ENCODE results near the gene UBL4B. TPM values are rescaled to one million over a fixed set of nuclear protein-coding genes. Genes with fewer than 3 reads are reported as not detected.

UBL4B gene
- total and polyA plus RNA-seq, 3 donors from 2014 or later, result 34.1 to 105 (median 95.5) TPM

DNA sequence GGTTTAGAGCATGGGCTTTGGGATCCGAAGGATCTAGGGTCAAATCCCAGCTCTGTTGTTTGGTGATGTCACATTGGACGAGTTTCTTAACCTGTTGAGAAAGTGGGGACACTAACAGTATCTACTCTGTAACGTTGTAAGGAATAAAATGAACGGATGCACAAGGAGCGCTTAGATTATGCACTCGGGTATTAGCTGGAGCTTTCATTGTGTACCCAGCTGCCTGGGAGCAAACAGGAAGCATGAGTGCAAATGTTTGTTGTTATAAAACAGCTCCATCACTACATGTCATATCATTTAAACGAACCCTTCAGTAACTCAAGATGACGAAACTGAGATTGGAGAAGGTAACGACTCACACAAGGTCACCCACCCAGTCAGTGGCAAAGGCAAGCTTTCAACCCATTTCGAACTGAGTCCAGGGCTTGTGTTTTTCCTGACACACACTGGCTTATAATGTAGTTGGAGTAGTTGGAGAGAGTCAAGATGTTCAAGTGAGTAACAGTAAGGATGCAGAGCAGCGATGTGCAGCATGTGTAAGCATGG lies 21.9 kb downstream of the UBL4B start:
- no peak for TF ChIP-seq POLR2A (IDR thresholded peaks at IDR 0.05)
- TF ChIP-seq, protein P1, sequence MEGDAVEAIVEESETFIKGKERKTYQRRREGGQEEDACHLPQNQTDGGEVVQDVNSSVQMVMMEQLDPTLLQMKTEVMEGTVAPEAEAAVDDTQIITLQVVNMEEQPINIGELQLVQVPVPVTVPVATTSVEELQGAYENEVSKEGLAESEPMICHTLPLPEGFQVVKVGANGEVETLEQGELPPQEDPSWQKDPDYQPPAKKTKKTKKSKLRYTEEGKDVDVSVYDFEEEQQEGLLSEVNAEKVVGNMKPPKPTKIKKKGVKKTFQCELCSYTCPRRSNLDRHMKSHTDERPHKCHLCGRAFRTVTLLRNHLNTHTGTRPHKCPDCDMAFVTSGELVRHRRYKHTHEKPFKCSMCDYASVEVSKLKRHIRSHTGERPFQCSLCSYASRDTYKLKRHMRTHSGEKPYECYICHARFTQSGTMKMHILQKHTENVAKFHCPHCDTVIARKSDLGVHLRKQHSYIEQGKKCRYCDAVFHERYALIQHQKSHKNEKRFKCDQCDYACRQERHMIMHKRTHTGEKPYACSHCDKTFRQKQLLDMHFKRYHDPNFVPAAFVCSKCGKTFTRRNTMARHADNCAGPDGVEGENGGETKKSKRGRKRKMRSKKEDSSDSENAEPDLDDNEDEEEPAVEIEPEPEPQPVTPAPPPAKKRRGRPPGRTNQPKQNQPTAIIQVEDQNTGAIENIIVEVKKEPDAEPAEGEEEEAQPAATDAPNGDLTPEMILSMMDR (IDR thresholded peaks at IDR 0.05), result no peak
- H3K4me1 ChIP-seq, result peaks cover 10% of the 10 kb centered on the region
- H3K27me3 ChIP-seq, result no peaks in the 10 kb centered on the region
- no peak for DNase-seq
- no peak overlapping the region for H3K27ac ChIP-seq
- H3K9me3 ChIP-seq, result no peaks in the 10 kb centered on the region
- 78 to 85% methylated on average over 11 of the region's 11 CpGs for WGBS, 2 donors
- no peaks in the 10 kb centered on the region for H3K36me3 ChIP-seq (ENCODE audit: low read depth, missing control alignments)
- H3K4me3 ChIP-seq, result no peak overlapping the region
- intact Hi-C loops (cut with DNase I; ENCODE audit: low total_unique reads), result no loop called here

DNA sequence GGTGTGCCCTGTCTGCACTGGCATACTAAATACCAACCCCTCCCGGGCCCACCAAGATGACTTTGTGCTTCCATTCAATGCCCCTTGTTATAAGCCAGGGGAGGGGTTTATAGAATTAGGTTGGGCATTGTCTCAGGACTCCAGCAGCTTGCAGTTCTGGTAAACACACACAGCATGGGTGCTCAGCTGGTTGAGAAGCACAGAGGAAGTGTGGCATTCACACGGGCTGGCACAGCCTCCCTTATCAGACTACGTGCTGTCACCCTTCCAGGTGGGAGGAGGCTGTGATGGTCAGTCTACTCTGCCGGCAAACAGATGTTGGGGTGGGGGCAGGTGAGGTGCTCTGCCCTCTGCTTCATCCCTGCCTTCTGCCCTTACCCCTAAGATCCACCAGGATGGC lies 23.0 kb downstream of the UBL4B start:
- no peak for DNase-seq
- TF ChIP-seq POLR2A (IDR thresholded peaks at IDR 0.05), result no peak
- TF ChIP-seq, protein P1 (IDR thresholded peaks at IDR 0.05), result no peak
- Histone ChIP-seq H3K36me3 (ENCODE audit: low read depth, missing control alignments) (no peaks in the 10 kb centered on the region), H3K27me3 (no peaks in the 10 kb centered on the region), H3K27ac (no peak overlapping the region), H3K4me1 (peaks cover 3% of the 10 kb centered on the region), H3K4me3 (no peak overlapping the region), H3K9me3 (no peaks in the 10 kb centered on the region)
- WGBS, 2 donors, result 63 to 65% methylated on average over 3 to 4 of the region's 4 CpGs
- intact Hi-C loops (cut with DNase I; ENCODE audit: low total_unique reads), result no loop called here

DNA sequence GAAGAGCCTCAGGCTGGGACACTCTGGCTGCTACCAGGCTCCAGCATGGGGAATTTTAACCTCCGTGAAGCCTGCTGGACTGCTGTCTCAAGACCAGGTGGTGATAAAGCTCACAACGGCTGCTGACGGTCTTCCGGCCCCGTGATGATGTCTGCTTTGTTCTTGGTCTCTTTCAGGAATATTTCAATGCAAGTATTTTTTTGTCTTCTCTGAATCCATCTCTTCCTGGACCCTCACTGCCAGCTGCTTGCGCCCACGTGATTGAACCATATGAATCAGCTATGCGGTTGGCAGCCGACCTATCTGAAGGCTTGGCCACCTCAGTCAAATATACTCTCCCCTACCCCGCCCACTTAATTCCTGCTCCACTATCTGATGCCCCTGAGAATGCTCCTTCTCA lies 23.4 kb downstream of the UBL4B start:
- H3K36me3 ChIP-seq (ENCODE audit: low read depth, missing control alignments), result no peaks in the 10 kb centered on the region
- 71 to 77% methylated on average over 10 of the region's 10 CpGs for WGBS, 2 donors
- no peaks in the 10 kb centered on the region for H3K4me1 ChIP-seq
- intact Hi-C loops (cut with DNase I; ENCODE audit: low total_unique reads), result no loop called here
- no peaks in the 10 kb centered on the region for H3K27me3 ChIP-seq
- DNase-seq, result no peak
- H3K4me3 ChIP-seq, result no peak overlapping the region
- H3K9me3 ChIP-seq, result no peaks in the 10 kb centered on the region
- TF ChIP-seq, protein P1 (IDR thresholded peaks at IDR 0.05), result no peak
- H3K27ac ChIP-seq, result no peak overlapping the region

DNA sequence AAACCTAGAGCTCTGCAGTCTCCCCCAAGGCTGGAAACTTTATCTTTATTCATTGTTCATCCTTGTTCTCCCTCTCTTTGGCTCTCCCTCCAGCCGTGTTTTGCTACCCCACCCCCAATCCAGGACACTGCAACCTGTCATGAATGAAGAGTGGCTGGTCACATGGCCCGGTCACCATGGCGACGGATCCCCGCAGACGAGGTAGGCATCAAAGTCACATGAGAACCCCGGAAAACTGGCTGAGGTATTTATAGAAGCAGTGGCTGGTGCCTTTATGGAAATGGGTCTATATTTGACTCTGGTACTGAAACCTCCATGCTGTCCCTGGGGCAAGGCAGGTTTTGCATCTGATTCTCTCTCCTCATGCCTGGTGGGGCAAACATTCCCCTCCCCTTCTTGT lies 24.7 kb downstream of the UBL4B start:
- no peaks in the 10 kb centered on the region for H3K27me3 ChIP-seq
- DNase-seq, result peak; percentile 28
- intact Hi-C loops (cut with DNase I; ENCODE audit: low total_unique reads), result no loop called here
- no peaks in the 10 kb centered on the region for H3K4me1 ChIP-seq
- no peaks in the 10 kb centered on the region for H3K36me3 ChIP-seq (ENCODE audit: low read depth, missing control alignments)
- no peak overlapping the region for H3K27ac ChIP-seq
- 4 to 24% methylated on average over 7 of the region's 7 CpGs for WGBS, 2 donors
- TF ChIP-seq, protein P1 (IDR thresholded peaks at IDR 0.05), result no peak
- no peak for TF ChIP-seq POLR2A (IDR thresholded peaks at IDR 0.05)
- H3K4me3 ChIP-seq, result no peak overlapping the region
- H3K9me3 ChIP-seq, result no peaks in the 10 kb centered on the region

DNA sequence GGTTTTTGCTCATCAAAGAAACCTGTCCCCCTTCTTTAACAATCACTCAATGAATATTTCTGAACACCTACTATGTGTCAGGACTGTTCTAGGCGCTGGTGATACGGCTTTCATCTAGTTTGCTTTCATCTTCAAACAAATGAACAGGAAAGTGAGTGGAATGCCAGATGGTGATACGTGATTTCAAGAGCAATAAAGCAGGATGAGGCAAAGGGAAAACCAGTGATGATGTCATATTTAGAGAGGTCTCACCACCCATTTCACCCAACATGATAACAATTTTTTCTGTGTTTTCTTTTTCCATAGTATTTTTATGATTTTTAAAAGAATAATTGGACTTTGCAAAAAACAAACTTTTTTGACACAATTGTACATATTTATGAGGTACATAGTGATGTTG lies 26.7 kb downstream of the UBL4B start:
- WGBS, 2 donors, result 72 to 75% methylated on average over 3 of the region's 3 CpGs
- TF ChIP-seq POLR2A (IDR thresholded peaks at IDR 0.05), result no peak
- TF ChIP-seq, protein P1 (IDR thresholded peaks at IDR 0.05), result no peak
- Histone ChIP-seq H3K36me3 (ENCODE audit: low read depth, missing control alignments) (no peaks in the 10 kb centered on the region), H3K27me3 (no peaks in the 10 kb centered on the region), H3K4me3 (no peak overlapping the region), H3K27ac (no peak overlapping the region), H3K9me3 (no peaks in the 10 kb centered on the region), H3K4me1 (no peaks in the 10 kb centered on the region)
- intact Hi-C loops (cut with DNase I; ENCODE audit: low total_unique reads), result no loop called here
- DNase-seq, result no peak
